GM12878 (cell line): ENCODE measurements around the gene SPATA1. TPM values are rescaled to one million over a fixed set of nuclear protein-coding genes. Genes with fewer than 3 reads are reported as not detected.

ENCODE experiments used
- ASH2L ChIP-seq: fragments of 300-600, 200-600 bp; sonication (generic); IDR thresholded peaks from 2 replicates; pipeline ENCODE4 v1.6.1; 2017; ENCODE audit warnings: low read depth, mild to moderate bottlenecking, borderline replicate concordance
- CBX3 ChIP-seq: fragments of 200-600 bp; sonication (generic); IDR thresholded peaks from 2 replicates; pipeline ENCODE4 v1.6.1; 2016; ENCODE audit warnings: low read depth, borderline replicate concordance
- CREB1 ChIP-seq: IDR thresholded peaks from 2 replicates; pipeline ENCODE4 v1.6.1; 2012; ENCODE audit warnings: low read depth, mild to moderate bottlenecking, inconsistent platforms
- CREM ChIP-seq: IDR thresholded peaks from 2 replicates; pipeline ENCODE4 v1.6.1; 2014; ENCODE audit warnings: antibody characterized with exemption, low read depth
- DPF2 ChIP-seq: fragments of 450-650 bp; IDR thresholded peaks from 2 replicates; pipeline ENCODE4 v1.6.1; 2017; ENCODE audit warnings: mild to moderate bottlenecking
- E4F1 ChIP-seq: fragments of 450-650 bp; IDR thresholded peaks from 2 replicates; pipeline ENCODE4 v1.6.1; 2018; ENCODE audit warnings: borderline replicate concordance, mild to moderate bottlenecking; ENCODE audit not compliant: partially characterized antibody
- EP300 ChIP-seq, 2 experiments: fragments of 150-350 bp in 1 of 2; IDR thresholded peaks; 2 replicates each; pipeline ENCODE4 v1.6.1; 2011 to 2012; ENCODE audit warnings: low read depth in 2 of 2, low read length in 2 of 2, borderline replicate concordance in 1 of 2, improper control_type of control experiment in 1 of 2, inconsistent platforms in 1 of 2; ENCODE audit not compliant: control insufficient read depth in 1 of 2
- ESRRA ChIP-seq: IDR thresholded peaks from 2 replicates; pipeline ENCODE4 v1.6.1; 2012; ENCODE audit warnings: mild to moderate bottlenecking, low read length, improper control_type of control experiment
- FOS ChIP-seq: IDR thresholded peaks from 3 replicates; pipeline ENCODE4 v1.6.1; 2011; ENCODE audit warnings: borderline replicate concordance; ENCODE audit not compliant: insufficient read length; ENCODE audit errors: extremely low read depth
- HDAC2 ChIP-seq: fragments of 200-600 bp; sonication (generic); IDR thresholded peaks from 2 replicates; pipeline ENCODE4 v1.6.1; 2017
- KAT2A ChIP-seq: conservative IDR thresholded peaks from 2 replicates; pipeline ENCODE4 v1.6.1; 2011; ENCODE audit warnings: low read depth, low read length; ENCODE audit not compliant: control insufficient read depth
- MXI1 ChIP-seq: fragments of 150-350 bp; IDR thresholded peaks from 2 replicates; pipeline ENCODE4 v1.6.1; 2011; ENCODE audit warnings: low read depth, mild to moderate bottlenecking, inconsistent platforms, low read length, improper control_type of control experiment
- NR2F1 ChIP-seq: fragments of 450-650 bp; conservative IDR thresholded peaks from 2 replicates; pipeline ENCODE4 v1.6.1; 2017; ENCODE audit warnings: mild to moderate bottlenecking
- PML ChIP-seq: IDR thresholded peaks from 2 replicates; pipeline ENCODE4 v1.6.1; 2012; ENCODE audit warnings: low read length, inconsistent platforms
- POU2F2 ChIP-seq: IDR thresholded peaks from 3 replicates; pipeline ENCODE4 v1.6.1; 2011; ENCODE audit warnings: low read depth, mild to moderate bottlenecking, low read length, borderline replicate concordance
- SMAD5 ChIP-seq: IDR thresholded peaks from 2 replicates; pipeline ENCODE4 v1.6.1; 2016; ENCODE audit warnings: antibody characterized with exemption, low read depth
- SMARCA5 ChIP-seq: fragments of 450-650 bp; IDR thresholded peaks from 2 replicates; pipeline ENCODE4 v1.6.1; 2017; ENCODE audit warnings: mild to moderate bottlenecking
- SP1 ChIP-seq: IDR thresholded peaks from one replicate; pipeline ENCODE4 v1.6.1; 2011; ENCODE audit warnings: low read depth, low read length
- SUPT20H ChIP-seq: IDR thresholded peaks from 2 replicates; pipeline ENCODE4 v1.6.1; 2011; ENCODE audit warnings: low read depth, mild to moderate bottlenecking, low read length, moderate library complexity, borderline replicate concordance; ENCODE audit not compliant: control insufficient read depth
- USF1 ChIP-seq: IDR thresholded peaks from 2 replicates; pipeline ENCODE4 v1.6.1; 2011; ENCODE audit warnings: borderline replicate concordance, low read depth, mild to moderate bottlenecking, moderate library complexity, mixed read lengths, low read length; ENCODE audit not compliant: insufficient read depth; ENCODE audit errors: extremely low read length
- ZNF207 ChIP-seq: fragments of 450-650 bp; IDR thresholded peaks from 2 replicates; pipeline ENCODE4 v1.6.1; 2014; ENCODE audit warnings: antibody characterized with exemption, mild to moderate bottlenecking, borderline replicate concordance
- ZNF622 ChIP-seq: fragments of 450-650 bp; IDR thresholded peaks from 2 replicates; pipeline ENCODE4 v1.6.1; 2017; ENCODE audit warnings: mild to moderate bottlenecking, inconsistent platforms
- ZSCAN29 ChIP-seq: fragments of 450-650 bp; IDR thresholded peaks from 2 replicates; pipeline ENCODE4 v1.6.1; 2017; ENCODE audit warnings: mild to moderate bottlenecking, moderate library complexity
- polyA plus RNA-seq, 11 experiments: library from polyadenylated mRNA; depleted of rRNA in 4 of 11; unstranded in 6 of 11; stranded (reverse) in 5 of 11; fragments of >200 nt; fragmentation: Nextera tagmentation in 4 of 11; fragmentation: Illumina TruSeq in 1 of 11; extraction: Ambion mirVana in 4 of 11; extraction: Trizol in 1 of 11; gene quantifications; 1 replicate in 1 of 11; 2 replicates in 10 of 11; pipeline versions ENCODE4 v1.2.1 to v1.2.3, GENCODE V29; 2011 to 2016; ENCODE audit warnings: inconsistent platforms in 2 of 11, missing spikeins in 2 of 11, low read depth in 1 of 11
- total RNA-seq, 4 experiments: library from RNA; depleted of rRNA in 3 of 4; stranded (reverse); fragments of >200 nt in 3 of 4; fragmentation: Illumina TruSeq in 1 of 4; extraction: Trizol in 1 of 4; gene quantifications; 2 replicates each; pipeline versions ENCODE4 v1.2.1 to v1.2.3, GENCODE V29; 2013 to 2021
- TF ChIP-seq, protein P1 (sequence below): fragments of 450-650 bp; IDR thresholded peaks from 2 replicates; pipeline ENCODE4 v1.6.1; 2017; ENCODE audit warnings: mild to moderate bottlenecking, moderate library complexity

The SPATA1 gene
- total and polyA plus RNA-seq, 10 of the 15 experiments (the other 5 are each of a cell fraction or from before 2014, with no cell fraction given) = 0.74 to 2.4 (median 1.9) TPM

DNA sequence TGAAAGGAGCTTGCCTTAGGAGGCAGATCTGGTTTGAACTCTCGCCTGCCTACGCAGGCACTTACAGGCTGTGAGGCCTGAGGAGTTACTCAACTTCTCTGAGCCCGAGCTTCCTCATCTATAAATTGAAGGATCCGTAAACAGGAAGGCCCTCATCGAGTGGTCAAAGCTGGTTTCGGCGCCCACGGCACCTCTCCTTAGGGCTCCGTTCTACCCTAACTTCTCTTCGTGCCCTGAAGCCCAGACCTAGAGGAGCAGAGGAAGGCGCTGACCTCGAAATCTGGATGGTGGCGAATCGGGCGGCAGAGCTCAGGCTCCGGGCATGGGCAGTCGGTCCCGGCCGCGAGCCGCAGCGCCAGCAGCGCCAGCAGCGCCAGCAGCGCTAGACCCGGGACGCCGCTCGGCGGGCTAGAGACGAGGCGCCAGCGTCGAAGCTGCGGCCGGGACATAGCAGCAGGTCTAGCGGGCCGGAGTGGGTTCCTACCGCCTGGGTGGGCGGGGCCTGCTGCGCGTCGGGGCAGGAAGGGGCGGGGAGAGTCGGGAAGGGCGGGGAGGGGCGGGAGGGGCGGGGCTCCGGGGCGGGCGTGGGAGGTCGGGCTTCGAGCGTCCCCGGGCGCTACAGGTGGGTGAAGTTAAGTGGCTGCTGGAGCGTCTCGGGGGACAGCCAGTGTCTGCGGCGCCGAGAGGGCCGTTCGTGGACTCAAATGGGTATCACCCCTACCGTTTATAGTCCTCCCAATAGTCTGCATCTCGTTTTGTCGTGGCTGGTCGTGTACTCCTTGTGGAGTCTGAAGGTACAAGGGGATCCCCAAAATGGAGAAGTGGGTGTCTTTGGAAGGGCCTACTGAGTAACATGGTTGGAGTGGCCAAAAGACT, 68.0 kb downstream of the SPATA1 start, which contains the start of gene CTBS (continued):
- TF ChIP-seq SMAD5 (peak; percentile 75; the same call in 1 of the 2 replicates), PML (peak; percentile 60; the same call in 1 of the 2 replicates), EP300 (IDR thresholded peaks at IDR 0.05; ENCODE audit: borderline replicate concordance in 1 of 2, control insufficient read depth in 1 of 2, low read depth in 2 of 2, low read length in 2 of 2) (no peak), SMARCA5 (peak; percentile 65; the same call in 1 of the 2 replicates), SUPT20H (no peak), FOS (no peak), ESRRA (no peak), MXI1 (peak; percentile 27; the same call in 1 of the 2 replicates), CREM (peak; percentile 31; the same call in 1 of the 2 replicates), ZNF207 (peak; percentile 42; the same call in 1 of the 2 replicates), KAT2A (no peak), CREB1 (peak; percentile 65; the same call in 1 of the 2 replicates), SP1 (no peak), ASH2L (no peak), NR2F1 (0 out of 2 replicates have a peak, but pooled peaks have one; percentile 53), CBX3 (no peak), DPF2 (peak; percentile 57), HDAC2 (no peak), ZSCAN29 (no peak), E4F1 (no peak), ZNF622 (no peak), USF1 (no peak), POU2F2 (0 out of 3 replicates have a peak, but pooled peaks have one; percentile 22)
- TF ChIP-seq, protein P1, sequence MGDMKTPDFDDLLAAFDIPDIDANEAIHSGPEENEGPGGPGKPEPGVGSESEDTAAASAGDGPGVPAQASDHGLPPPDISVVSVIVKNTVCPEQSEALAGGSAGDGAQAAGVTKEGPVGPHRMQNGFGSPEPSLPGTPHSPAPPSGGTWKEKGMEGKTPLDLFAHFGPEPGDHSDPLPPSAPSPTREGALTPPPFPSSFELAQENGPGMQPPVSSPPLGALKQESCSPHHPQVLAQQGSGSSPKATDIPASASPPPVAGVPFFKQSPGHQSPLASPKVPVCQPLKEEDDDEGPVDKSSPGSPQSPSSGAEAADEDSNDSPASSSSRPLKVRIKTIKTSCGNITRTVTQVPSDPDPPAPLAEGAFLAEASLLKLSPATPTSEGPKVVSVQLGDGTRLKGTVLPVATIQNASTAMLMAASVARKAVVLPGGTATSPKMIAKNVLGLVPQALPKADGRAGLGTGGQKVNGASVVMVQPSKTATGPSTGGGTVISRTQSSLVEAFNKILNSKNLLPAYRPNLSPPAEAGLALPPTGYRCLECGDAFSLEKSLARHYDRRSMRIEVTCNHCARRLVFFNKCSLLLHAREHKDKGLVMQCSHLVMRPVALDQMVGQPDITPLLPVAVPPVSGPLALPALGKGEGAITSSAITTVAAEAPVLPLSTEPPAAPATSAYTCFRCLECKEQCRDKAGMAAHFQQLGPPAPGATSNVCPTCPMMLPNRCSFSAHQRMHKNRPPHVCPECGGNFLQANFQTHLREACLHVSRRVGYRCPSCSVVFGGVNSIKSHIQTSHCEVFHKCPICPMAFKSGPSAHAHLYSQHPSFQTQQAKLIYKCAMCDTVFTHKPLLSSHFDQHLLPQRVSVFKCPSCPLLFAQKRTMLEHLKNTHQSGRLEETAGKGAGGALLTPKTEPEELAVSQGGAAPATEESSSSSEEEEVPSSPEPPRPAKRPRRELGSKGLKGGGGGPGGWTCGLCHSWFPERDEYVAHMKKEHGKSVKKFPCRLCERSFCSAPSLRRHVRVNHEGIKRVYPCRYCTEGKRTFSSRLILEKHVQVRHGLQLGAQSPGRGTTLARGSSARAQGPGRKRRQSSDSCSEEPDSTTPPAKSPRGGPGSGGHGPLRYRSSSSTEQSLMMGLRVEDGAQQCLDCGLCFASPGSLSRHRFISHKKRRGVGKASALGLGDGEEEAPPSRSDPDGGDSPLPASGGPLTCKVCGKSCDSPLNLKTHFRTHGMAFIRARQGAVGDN = peak; percentile 63; the same call in 1 of the 2 replicates
